SK-N-SH (cell line): ENCODE results near the gene SRRT. TPM values are rescaled to one million over a fixed set of nuclear protein-coding genes. Genes with fewer than 3 reads are reported as not detected.

Source experiments
- CTCF ChIA-PET: fragments of 300-600, 350-600 bp; formaldehyde crosslinking; extraction: SDS; loops from one replicate; lab custom pipeline; 2021; lab: Yijun Ruan, JAX
- POLR2A ChIA-PET: fragments of 350-600 bp; sonication (Branson Sonifier 250); formaldehyde crosslinking; extraction: SDS; loops from one replicate; lab custom pipeline; 2020; ENCODE audit warnings: antibody characterized with exemption, inconsistent platforms; lab: Yijun Ruan, JAX
- DNase-seq: peaks from one replicate; pipeline ENCODE4 v3.0.0; 2012
- H2AFZ ChIP-seq: fragments of 200-600 bp; sonication (generic); 2 replicates; pipeline ENCODE4 v1.8.1; 2016; ENCODE audit warnings: antibody characterized with exemption, mild to moderate bottlenecking, low read depth
- H3F3A ChIP-seq: fragments of 200-600 bp; sonication (generic); replicated peaks from 2 replicates; pipeline ENCODE3; 2016; ENCODE audit warnings: antibody characterized with exemption, mild to moderate bottlenecking; ENCODE audit not compliant: insufficient read depth
- H3K27ac ChIP-seq, 2 experiments: fragments of 200-500 bp in 1 of 2; fragments of 200-600 bp in 1 of 2; sonication (Bioruptor generic) in 1 of 2; sonication (generic), shearing (Covaris generic) in 1 of 2; 2 replicates each; pipeline versions ENCODE4 v1.5.1 to v1.6.1; 2014 to 2016; ENCODE audit warnings: low read depth in 2 of 2, inconsistent platforms in 1 of 2, low read length in 1 of 2, mild to moderate bottlenecking in 1 of 2, mixed read lengths in 1 of 2
- H3K27me3 ChIP-seq: fragments of 200-600 bp; sonication (generic), shearing (Covaris generic); 2 replicates; pipeline ENCODE4 v1.6.1; 2016; ENCODE audit warnings: mixed run types; ENCODE audit not compliant: insufficient read depth
- H3K36me3 ChIP-seq, 2 experiments: fragments of 200-500 bp in 1 of 2; fragments of 200-600 bp in 1 of 2; sonication (Bioruptor generic) in 1 of 2; sonication (generic) in 1 of 2; replicated peaks in 1 of 2; 2 replicates each; pipeline versions ENCODE3 to v1.5.1; 2014 to 2016; ENCODE audit warnings: low read length in 1 of 2, mild to moderate bottlenecking in 1 of 2; ENCODE audit not compliant: insufficient read depth in 2 of 2, control insufficient read depth in 1 of 2
- H3K4me1 ChIP-seq, 2 experiments: fragments of 200-500 bp in 1 of 2; fragments of 200-600 bp in 1 of 2; sonication (Bioruptor generic) in 1 of 2; sonication (generic), shearing (Covaris generic) in 1 of 2; 2 replicates each; pipeline versions ENCODE4 v1.5.1 to v1.6.1; 2014 to 2016; ENCODE audit warnings: low read depth in 1 of 2, low read length in 1 of 2, mixed run types in 1 of 2; ENCODE audit not compliant: insufficient read depth in 2 of 2, control insufficient read depth in 1 of 2
- H3K4me2 ChIP-seq: fragments of 200-600 bp; sonication (generic), shearing (Covaris generic); 2 replicates; pipeline ENCODE4 v1.6.1; 2017; ENCODE audit warnings: mixed run types
- H3K4me3 ChIP-seq, 2 experiments: fragments of 200-500 bp in 1 of 2; fragments of 200-600 bp in 1 of 2; sonication (Bioruptor generic) in 1 of 2; sonication (generic), shearing (Covaris generic) in 1 of 2; 2 replicates each; pipeline versions ENCODE4 v1.5.1 to v1.8.1; 2014 to 2016; ENCODE audit warnings: low read depth in 2 of 2, inconsistent platforms in 1 of 2, low read length in 1 of 2, mild to moderate bottlenecking in 1 of 2, mixed read lengths in 1 of 2, moderate library complexity in 1 of 2
- H3K79me2 ChIP-seq: fragments of 200-600 bp; sonication (generic); 2 replicates; pipeline ENCODE4 v1.8.1; 2017; ENCODE audit warnings: mild to moderate bottlenecking; ENCODE audit not compliant: insufficient read depth
- H3K9ac ChIP-seq: fragments of 200-600 bp; sonication (generic); 2 replicates; pipeline ENCODE4 v1.6.1; 2017; ENCODE audit warnings: mixed run types
- H3K9me2 ChIP-seq: fragments of 200-600 bp; sonication (generic); 2 replicates; pipeline ENCODE4 v1.6.1; 2017; ENCODE audit warnings: mixed run types
- H3K9me3 ChIP-seq: fragments of 200-600 bp; sonication (generic); 2 replicates; pipeline ENCODE4 v1.6.1; 2017; ENCODE audit warnings: mixed run types, mild to moderate bottlenecking, moderate library complexity
- H4K20me1 ChIP-seq: fragments of 200-600 bp; sonication (generic); 2 replicates; pipeline ENCODE4 v1.6.1; 2017; ENCODE audit warnings: mild to moderate bottlenecking, mixed run types; ENCODE audit not compliant: insufficient read depth
- ELF1 ChIP-seq: IDR thresholded peaks from 2 replicates; pipeline ENCODE4 v1.4.0; 2012
- EP300 ChIP-seq, 2 experiments: IDR thresholded peaks; 2 replicates each; pipeline versions ENCODE4 v1.4.0 to v1.6.1; 2012; ENCODE audit warnings: borderline replicate concordance in 1 of 2, low read depth in 1 of 2, low read length in 1 of 2
- EZH2phosphoT487 ChIP-seq: fragments of 200-600 bp; sonication (generic); IDR thresholded peaks from 2 replicates; pipeline ENCODE4 v1.6.1; 2017; ENCODE audit warnings: low read depth, mixed run types, mild to moderate bottlenecking, antibody characterized with exemption, moderate library complexity, borderline replicate concordance
- GABPA ChIP-seq: IDR thresholded peaks from 2 replicates; pipeline ENCODE4 v1.4.0; 2012; ENCODE audit warnings: low read depth, mild to moderate bottlenecking
- GATA2 ChIP-seq: sonication (generic); formaldehyde crosslinking; IDR thresholded peaks from 2 replicates; pipeline ENCODE4 v1.5.0; 2020; ENCODE audit warnings: mild to moderate bottlenecking, missing genetic modification reagents
- JUND ChIP-seq: IDR thresholded peaks from 2 replicates; pipeline ENCODE4 v1.4.0; 2012
- MEF2A ChIP-seq: IDR thresholded peaks from 2 replicates; pipeline ENCODE4 v1.4.0; 2012; ENCODE audit warnings: low read depth, borderline replicate concordance
- MXI1 ChIP-seq: IDR thresholded peaks from 2 replicates; pipeline ENCODE4 v1.6.1; 2012; ENCODE audit warnings: mild to moderate bottlenecking, low read depth, low read length, improper control_type of control experiment
- RCOR1 ChIP-seq: fragments of 150-350 bp; IDR thresholded peaks from 2 replicates; pipeline ENCODE4 v1.6.1; 2017; ENCODE audit warnings: antibody characterized with exemption, low read length
- RXRA ChIP-seq: IDR thresholded peaks from 2 replicates; pipeline ENCODE4 v1.4.0; 2012; ENCODE audit warnings: low read depth, mild to moderate bottlenecking, borderline replicate concordance
- SIN3A ChIP-seq: IDR thresholded peaks from 2 replicates; pipeline ENCODE4 v1.6.1; 2012; ENCODE audit warnings: low read depth, mild to moderate bottlenecking, low read length, moderate library complexity, borderline replicate concordance
- TCF12 ChIP-seq: IDR thresholded peaks from 2 replicates; pipeline ENCODE4 v1.4.0; 2012
- TEAD4 ChIP-seq: IDR thresholded peaks from 2 replicates; pipeline ENCODE4 v1.4.0; 2012; ENCODE audit warnings: mild to moderate bottlenecking, borderline replicate concordance; ENCODE audit not compliant: insufficient read depth
- YY1 ChIP-seq: IDR thresholded peaks from 2 replicates; pipeline ENCODE4 v1.4.0; 2012; ENCODE audit warnings: low read depth, mild to moderate bottlenecking
- WGBS: methylation state at CpG from one replicate; pipeline ENCODE4 v1.1.6; 2017; ENCODE audit warnings: low lambda C conversion rate; 5-methylcytosine and 5-hydroxymethylcytosine counted together
- polyA plus RNA-seq, 3 experiments: library from polyadenylated mRNA; depleted of rRNA; stranded (reverse); fragments of >200 nt; gene quantifications; 2 replicates each; pipeline ENCODE4 v1.2.3, GENCODE V29; 2012
- TF ChIP-seq, protein P1 (sequence below): IDR thresholded peaks from 2 replicates; pipeline ENCODE4 v1.4.0; 2012; ENCODE audit warnings: low read depth
- TF ChIP-seq, protein P2 (sequence below): IDR thresholded peaks from 2 replicates; pipeline ENCODE4 v1.4.0; 2012; ENCODE audit warnings: low read depth, borderline replicate concordance
- TF ChIP-seq, protein P3 (sequence below): fragments of 150-350 bp; IDR thresholded peaks from 2 replicates; pipeline ENCODE4 v1.6.1; 2017; ENCODE audit warnings: antibody characterized with exemption, low read length, low read depth, borderline replicate concordance
- TF ChIP-seq, protein P4 (sequence below): IDR thresholded peaks from 2 replicates; pipeline ENCODE4 v1.6.1; 2012; ENCODE audit warnings: mild to moderate bottlenecking, low read depth, low read length, moderate library complexity

The SRRT gene
- polyA plus RNA-seq, 1 of the 3 experiments (the other 2 are of a cell fraction) = 92.7 TPM

DNA sequence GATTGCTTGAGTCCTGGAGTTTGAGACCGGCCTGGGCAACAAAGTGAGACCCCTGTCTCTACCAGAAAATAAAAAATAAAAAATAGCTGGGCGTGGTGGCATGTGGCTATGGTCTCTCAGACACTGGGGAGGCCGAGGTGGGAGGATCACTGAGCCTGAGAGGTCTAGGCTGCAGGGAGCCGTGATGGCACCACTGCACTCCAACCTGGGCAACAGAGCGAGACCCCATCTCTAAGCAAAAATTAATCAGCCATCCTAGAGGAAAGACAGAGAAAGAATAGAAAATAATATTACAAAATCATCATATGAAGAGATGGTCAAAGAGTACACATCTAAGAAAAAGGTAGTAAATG, 42.6 kb upstream of the SRRT start:
- Histone ChIP-seq H3K9ac (no peak overlapping the region), H2AFZ (no peak overlapping the region), H3K9me2 (no peaks in the 10 kb centered on the region), H3K4me2 (no peak overlapping the region), H3K4me3 (no peak overlapping the region), H3K9me3 (no peaks in the 10 kb centered on the region), H3K79me2 (no peaks in the 10 kb centered on the region), H3K27ac (no peak overlapping the region), H3K27me3 (no peaks in the 10 kb centered on the region), H4K20me1 (no peaks in the 10 kb centered on the region), H3K4me1 (peaks cover 0 to 2% of the 10 kb centered on the region in 2 experiments; a peak in 1 of 4 replicates), H3F3A (no peaks in the 10 kb centered on the region), H3K36me3 (no peaks in the 10 kb centered on the region)
- WGBS = 69% methylated on average over 5 of the region's 5 CpGs
- TF ChIP-seq RCOR1 = no peak
- TF ChIP-seq EZH2phosphoT487 = no peak
- no peak for TF ChIP-seq GABPA
- no peak for TF ChIP-seq MXI1
- TF ChIP-seq EP300 (IDR thresholded peaks at IDR 0.05; ENCODE audit: borderline replicate concordance in 1 of 2, low read depth in 1 of 2, low read length in 1 of 2) = no peak
- no peak for TF ChIP-seq GATA2 (CRISPR knock-in tag)
- TF ChIP-seq SIN3A = no peak
- no peak for TF ChIP-seq ELF1
- TF ChIP-seq TEAD4 = no peak
- TF ChIP-seq, protein P1, sequence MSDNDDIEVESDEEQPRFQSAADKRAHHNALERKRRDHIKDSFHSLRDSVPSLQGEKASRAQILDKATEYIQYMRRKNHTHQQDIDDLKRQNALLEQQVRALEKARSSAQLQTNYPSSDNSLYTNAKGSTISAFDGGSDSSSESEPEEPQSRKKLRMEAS = no peak
- CTCF ChIA-PET = interaction anchor here (0.6 to 17.1 kb wide), 7 partner anchors 15 to 403 kb away, joined by 3 to 220 read pairs (median 10); partner anchors contain the start of genes POP7, SLC12A9 and ZCWPW1
- no peak for DNase-seq
- POLR2A ChIA-PET = no interaction called here

DNA sequence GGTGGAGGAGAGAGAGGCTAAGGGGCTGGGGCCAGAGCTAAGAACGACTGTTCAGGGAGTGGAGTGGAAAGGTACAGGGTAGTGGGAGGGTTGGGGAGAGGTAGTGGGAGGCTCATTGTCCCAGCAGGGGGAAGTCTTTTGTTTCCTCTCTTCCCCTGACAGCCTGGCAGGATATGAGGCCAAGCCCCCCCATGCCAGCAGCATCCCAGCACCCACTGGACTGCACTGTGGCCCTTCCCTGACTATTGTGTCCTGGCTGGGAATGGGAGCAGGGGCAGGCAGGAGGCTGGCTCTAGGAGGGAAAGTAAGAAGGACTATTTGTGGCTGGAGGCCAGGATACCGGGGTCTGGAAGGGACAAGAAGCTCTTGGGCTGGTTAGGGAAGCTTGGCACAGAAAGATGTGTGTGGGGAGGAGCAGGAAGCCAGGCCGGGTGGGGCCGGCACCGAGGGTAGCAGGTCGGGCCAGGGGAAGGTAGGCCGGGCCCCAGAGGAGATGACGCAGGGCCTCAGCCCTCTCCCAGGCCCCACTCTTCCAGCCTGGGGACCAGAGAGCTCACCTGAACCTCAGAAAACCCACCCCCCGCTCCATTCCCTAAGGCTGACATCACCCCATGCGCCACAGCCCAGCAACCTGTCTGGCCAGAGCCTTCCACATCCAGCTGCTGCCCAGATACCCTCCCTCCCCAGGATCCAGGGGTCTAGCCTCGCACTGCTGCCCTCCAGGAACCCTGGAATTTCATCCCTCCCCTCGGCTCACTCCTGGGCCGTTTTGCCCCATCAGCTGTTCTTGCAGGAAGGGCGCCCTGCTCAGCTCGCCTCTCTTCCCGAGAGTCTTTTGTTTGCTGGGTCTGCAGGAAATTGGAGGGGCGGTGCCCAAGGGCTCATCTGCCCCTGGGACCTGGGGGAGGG, 38.7 kb upstream of the SRRT start:
- Histone ChIP-seq H3K27me3 (no peaks in the 10 kb centered on the region), H2AFZ (no peak overlapping the region), H3K4me2 (no peak overlapping the region), H3K36me3 (no peaks in the 10 kb centered on the region), H4K20me1 (no peaks in the 10 kb centered on the region), H3K4me3 (no peak overlapping the region), H3K27ac (no peak overlapping the region), H3K9me2 (no peaks in the 10 kb centered on the region), H3K4me1 (no peaks in the 10 kb centered on the region), H3F3A (no peaks in the 10 kb centered on the region), H3K79me2 (no peaks in the 10 kb centered on the region), H3K9me3 (no peaks in the 10 kb centered on the region), H3K9ac (no peak overlapping the region)
- CTCF ChIA-PET = interaction anchor here (0.7 to 17.1 kb wide), 6 partner anchors 10 to 271 kb away, joined by 3 to 220 read pairs (median 6); partner anchors contain the start of genes EPHB4 and SLC12A9
- POLR2A ChIA-PET = interaction anchor here (0.6 kb wide), 2 partner anchors 184 to 234 kb away, joined by 3 read pairs; no protein-coding TSS in a partner anchor
- peak; percentile 36 for DNase-seq
- WGBS = 91% methylated on average over 17 of the region's 17 CpGs
- TF ChIP-seq GATA2 (CRISPR knock-in tag) (no peak), MEF2A (no peak), JUND (no peak), YY1 (no peak), EZH2phosphoT487 (no peak), EP300 (IDR thresholded peaks at IDR 0.05; ENCODE audit: borderline replicate concordance in 1 of 2, low read depth in 1 of 2, low read length in 1 of 2) (no peak), RCOR1 (no peak), TCF12 (no peak), SIN3A (no peak), RXRA (no peak)
- TF ChIP-seq, protein P2, sequence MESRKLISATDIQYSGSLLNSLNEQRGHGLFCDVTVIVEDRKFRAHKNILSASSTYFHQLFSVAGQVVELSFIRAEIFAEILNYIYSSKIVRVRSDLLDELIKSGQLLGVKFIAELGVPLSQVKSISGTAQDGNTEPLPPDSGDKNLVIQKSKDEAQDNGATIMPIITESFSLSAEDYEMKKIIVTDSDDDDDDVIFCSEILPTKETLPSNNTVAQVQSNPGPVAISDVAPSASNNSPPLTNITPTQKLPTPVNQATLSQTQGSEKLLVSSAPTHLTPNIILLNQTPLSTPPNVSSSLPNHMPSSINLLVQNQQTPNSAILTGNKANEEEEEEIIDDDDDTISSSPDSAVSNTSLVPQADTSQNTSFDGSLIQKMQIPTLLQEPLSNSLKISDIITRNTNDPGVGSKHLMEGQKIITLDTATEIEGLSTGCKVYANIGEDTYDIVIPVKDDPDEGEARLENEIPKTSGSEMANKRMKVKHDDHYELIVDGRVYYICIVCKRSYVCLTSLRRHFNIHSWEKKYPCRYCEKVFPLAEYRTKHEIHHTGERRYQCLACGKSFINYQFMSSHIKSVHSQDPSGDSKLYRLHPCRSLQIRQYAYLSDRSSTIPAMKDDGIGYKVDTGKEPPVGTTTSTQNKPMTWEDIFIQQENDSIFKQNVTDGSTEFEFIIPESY = no peak
- TF ChIP-seq, protein P3, sequence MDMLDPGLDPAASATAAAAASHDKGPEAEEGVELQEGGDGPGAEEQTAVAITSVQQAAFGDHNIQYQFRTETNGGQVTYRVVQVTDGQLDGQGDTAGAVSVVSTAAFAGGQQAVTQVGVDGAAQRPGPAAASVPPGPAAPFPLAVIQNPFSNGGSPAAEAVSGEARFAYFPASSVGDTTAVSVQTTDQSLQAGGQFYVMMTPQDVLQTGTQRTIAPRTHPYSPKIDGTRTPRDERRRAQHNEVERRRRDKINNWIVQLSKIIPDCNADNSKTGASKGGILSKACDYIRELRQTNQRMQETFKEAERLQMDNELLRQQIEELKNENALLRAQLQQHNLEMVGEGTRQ = no peak
- TF ChIP-seq, protein P4, sequence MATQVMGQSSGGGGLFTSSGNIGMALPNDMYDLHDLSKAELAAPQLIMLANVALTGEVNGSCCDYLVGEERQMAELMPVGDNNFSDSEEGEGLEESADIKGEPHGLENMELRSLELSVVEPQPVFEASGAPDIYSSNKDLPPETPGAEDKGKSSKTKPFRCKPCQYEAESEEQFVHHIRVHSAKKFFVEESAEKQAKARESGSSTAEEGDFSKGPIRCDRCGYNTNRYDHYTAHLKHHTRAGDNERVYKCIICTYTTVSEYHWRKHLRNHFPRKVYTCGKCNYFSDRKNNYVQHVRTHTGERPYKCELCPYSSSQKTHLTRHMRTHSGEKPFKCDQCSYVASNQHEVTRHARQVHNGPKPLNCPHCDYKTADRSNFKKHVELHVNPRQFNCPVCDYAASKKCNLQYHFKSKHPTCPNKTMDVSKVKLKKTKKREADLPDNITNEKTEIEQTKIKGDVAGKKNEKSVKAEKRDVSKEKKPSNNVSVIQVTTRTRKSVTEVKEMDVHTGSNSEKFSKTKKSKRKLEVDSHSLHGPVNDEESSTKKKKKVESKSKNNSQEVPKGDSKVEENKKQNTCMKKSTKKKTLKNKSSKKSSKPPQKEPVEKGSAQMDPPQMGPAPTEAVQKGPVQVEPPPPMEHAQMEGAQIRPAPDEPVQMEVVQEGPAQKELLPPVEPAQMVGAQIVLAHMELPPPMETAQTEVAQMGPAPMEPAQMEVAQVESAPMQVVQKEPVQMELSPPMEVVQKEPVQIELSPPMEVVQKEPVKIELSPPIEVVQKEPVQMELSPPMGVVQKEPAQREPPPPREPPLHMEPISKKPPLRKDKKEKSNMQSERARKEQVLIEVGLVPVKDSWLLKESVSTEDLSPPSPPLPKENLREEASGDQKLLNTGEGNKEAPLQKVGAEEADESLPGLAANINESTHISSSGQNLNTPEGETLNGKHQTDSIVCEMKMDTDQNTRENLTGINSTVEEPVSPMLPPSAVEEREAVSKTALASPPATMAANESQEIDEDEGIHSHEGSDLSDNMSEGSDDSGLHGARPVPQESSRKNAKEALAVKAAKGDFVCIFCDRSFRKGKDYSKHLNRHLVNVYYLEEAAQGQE = no peak
